IMR-90 (cell line): Measurements from ENCODE around the gene TBC1D24. TPM values are rescaled to one million over a fixed set of nuclear protein-coding genes. Genes with fewer than 3 reads are reported as not detected.

Experiments
- ATAC-seq: fragments of 200-7000 bp; cut with Tn5 transposase; 2 replicates; pipeline ENCODE4 v1.9.1; 2020; ENCODE audit warnings: low read depth, mild to moderate bottlenecking, moderate library complexity
- BruUV-seq: library from RNA; stranded (reverse); fragments of 400-500 nt; replicated peaks from 2 replicates; lab custom pipeline; 2021; lab: Mats Ljungman, UMichigan
- CTCF ChIA-PET: fragments of 300-600 bp; formaldehyde crosslinking; extraction: SDS; loops from one replicate; lab custom pipeline; 2021; ENCODE audit warnings: antibody characterized with exemption; lab: Yijun Ruan, JAX
- POLR2A ChIA-PET: fragments of 300-600 bp; sonication (Branson Sonifier 250); formaldehyde crosslinking; loops from one replicate; lab custom pipeline; 2022; ENCODE audit warnings: antibody characterized with exemption; ENCODE audit not compliant: unreplicated experiment; lab: Charles Lee
- DNase-seq: peaks from one replicate; pipeline ENCODE4 v3.0.0; 2013
- H2AFZ ChIP-seq: replicated peaks from 2 replicates; pipeline ENCODE3; 2013; ENCODE audit warnings: low read length, mild to moderate bottlenecking; ENCODE audit not compliant: poor library complexity
- H2AK5ac ChIP-seq: 2 replicates; pipeline ENCODE4 v1.6.1; 2013; ENCODE audit warnings: low read depth, low read length, inconsistent platforms
- H2AK9ac ChIP-seq: replicated peaks from 2 replicates; pipeline ENCODE3; 2013; ENCODE audit warnings: mild to moderate bottlenecking, low read depth, low read length, moderate library complexity; ENCODE audit not compliant: poor library complexity
- H2BK120ac ChIP-seq: 2 replicates; pipeline ENCODE4 v1.6.1; 2013; ENCODE audit warnings: low read depth, low read length, inconsistent platforms
- H2BK15ac ChIP-seq: 3 replicates; pipeline ENCODE4 v1.6.1; 2013; ENCODE audit warnings: low read depth, low read length, inconsistent platforms
- H2BK20ac ChIP-seq: 2 replicates; pipeline ENCODE4 v1.6.1; 2013; ENCODE audit warnings: low read depth, mild to moderate bottlenecking, inconsistent platforms, low read length, moderate library complexity
- H2BK5ac ChIP-seq: 2 replicates; pipeline ENCODE4 v1.6.1; 2013; ENCODE audit warnings: mild to moderate bottlenecking, low read depth, low read length, inconsistent platforms; ENCODE audit not compliant: poor library complexity, severe bottlenecking
- H3K14ac ChIP-seq: replicated peaks from 2 replicates; pipeline ENCODE4 v1.6.1; 2013; ENCODE audit warnings: low read depth, low read length, inconsistent platforms
- H3K18ac ChIP-seq: 2 replicates; pipeline ENCODE4 v1.6.1; 2013; ENCODE audit warnings: low read depth, low read length, control low read depth
- H3K23ac ChIP-seq: 2 replicates; pipeline ENCODE4 v1.6.1; 2013; ENCODE audit warnings: low read depth, low read length, inconsistent platforms
- H3K27ac ChIP-seq: 2 replicates; pipeline ENCODE4 v1.5.1; 2013; ENCODE audit warnings: mild to moderate bottlenecking, control low read depth, low read length; ENCODE audit not compliant: insufficient read depth
- H3K27me3 ChIP-seq: 2 replicates; pipeline ENCODE4 v1.6.1; 2013; ENCODE audit warnings: low read length; ENCODE audit not compliant: control insufficient read depth, insufficient read depth
- H3K36me3 ChIP-seq: 2 replicates; pipeline ENCODE4 v1.6.1; 2013; ENCODE audit warnings: low read length, mixed read lengths; ENCODE audit not compliant: control insufficient read depth, insufficient read depth
- H3K4ac ChIP-seq: 2 replicates; pipeline ENCODE4 v1.6.1; 2013; ENCODE audit warnings: low read depth, low read length, inconsistent platforms
- H3K4me1 ChIP-seq: 2 replicates; pipeline ENCODE4 v1.6.1; 2013; ENCODE audit warnings: low read length, mixed read lengths; ENCODE audit not compliant: control insufficient read depth, insufficient read depth
- H3K4me2 ChIP-seq: 2 replicates; pipeline ENCODE4 v1.6.1; 2013; ENCODE audit warnings: low read depth, mild to moderate bottlenecking, control low read depth, low read length, moderate library complexity
- H3K4me3 ChIP-seq: 2 replicates; pipeline ENCODE4 v1.5.1; 2013; ENCODE audit warnings: low read depth, mild to moderate bottlenecking, control low read depth, low read length, moderate library complexity; ENCODE audit not compliant: insufficient read depth
- H3K56ac ChIP-seq: 2 replicates; pipeline ENCODE4 v1.6.1; 2013; ENCODE audit warnings: low read length, inconsistent platforms; ENCODE audit not compliant: insufficient read depth; ENCODE audit errors: extremely low read depth
- H3K79me1 ChIP-seq, 2 experiments: 2 replicates each; pipeline ENCODE4 v1.6.1; 2013; ENCODE audit warnings: low read length in 2 of 2, inconsistent platforms in 1 of 2, low read depth in 1 of 2
- H3K9ac ChIP-seq: 2 replicates; pipeline ENCODE4 v1.6.1; 2013; ENCODE audit warnings: low read depth, low read length, control low read depth
- H3K9me1 ChIP-seq: 2 replicates; pipeline ENCODE4 v1.6.1; 2013; ENCODE audit warnings: low read length, inconsistent platforms; ENCODE audit not compliant: insufficient read depth
- H3K9me3 ChIP-seq: 2 replicates; pipeline ENCODE4 v1.6.1; 2013; ENCODE audit warnings: low read length; ENCODE audit not compliant: control insufficient read depth, insufficient read depth
- H4K20me1 ChIP-seq: 2 replicates; pipeline ENCODE4 v1.6.1; 2013; ENCODE audit warnings: low read length, inconsistent platforms; ENCODE audit not compliant: insufficient read depth
- H4K5ac ChIP-seq: 2 replicates; pipeline ENCODE4 v1.6.1; 2013; ENCODE audit warnings: mild to moderate bottlenecking, low read depth, low read length, control low read depth
- H4K8ac ChIP-seq, 2 experiments: 2 replicates each; pipeline ENCODE4 v1.6.1; 2013; ENCODE audit warnings: low read depth in 2 of 2, low read length in 2 of 2, control low read depth in 1 of 2, inconsistent platforms in 1 of 2
- H4K91ac ChIP-seq: 2 replicates; pipeline ENCODE4 v1.6.1; 2013; ENCODE audit warnings: low read depth, low read length, inconsistent platforms; ENCODE audit not compliant: insufficient read depth
- WGBS, 2 experiments: methylation state at CpG; one replicate each; pipeline versions ENCODE4 v1.1.5 to v1.1.7; 2013; ENCODE audit warnings: missing lambda C conversion rate in 2 of 2; ENCODE audit not compliant: insufficient read length in 1 of 2; ENCODE audit errors: extremely low coverage in 2 of 2; 5-methylcytosine and 5-hydroxymethylcytosine counted together
- dilution Hi-C: fragments of 300-500 bp; cut with HindIII; formaldehyde crosslinking; loops from one replicate; pipeline ENCODE4 v1.14.3; 2018; ENCODE audit warnings: low sequenced_read_pairs; ENCODE audit not compliant: unreplicated experiment
- in situ Hi-C: fragments of 300-500 bp; cut with MboI; formaldehyde crosslinking; loops from 3 replicates; pipeline ENCODE4 v1.14.3; 2019; ENCODE audit warnings: low sequenced_read_pairs, inconsistent platforms, mixed read lengths
- intact Hi-C: fragments of 100-400 bp; cut with micrococcal nuclease; formaldehyde crosslinking; loops from 2 replicates; pipeline ENCODE4 v1.10.0; 2022
- polyA plus RNA-seq, 3 experiments: library from polyadenylated mRNA; depleted of rRNA; stranded (reverse); fragments of >200 nt; gene quantifications; 2 replicates each; pipeline ENCODE4 v1.2.3, GENCODE V29; 2012; ENCODE audit warnings: low replicate concordance in 1 of 3
- total RNA-seq: library from RNA; depleted of rRNA; stranded (reverse); fragments of >200 nt; gene quantifications from 2 replicates; pipeline ENCODE4 v1.2.3, GENCODE V29; 2012
- TF ChIP-seq, protein P1 (sequence below): fragments of 150-350 bp; IDR thresholded peaks from 2 replicates; pipeline ENCODE4 v1.6.1; 2016; ENCODE audit warnings: low read depth, mild to moderate bottlenecking, low read length, moderate library complexity, borderline replicate concordance

TBC1D24 gene
- total and polyA plus RNA-seq, 2 of the 4 experiments (the other 2 are of a cell fraction), result 7.5 to 13.4 TPM

DNA sequence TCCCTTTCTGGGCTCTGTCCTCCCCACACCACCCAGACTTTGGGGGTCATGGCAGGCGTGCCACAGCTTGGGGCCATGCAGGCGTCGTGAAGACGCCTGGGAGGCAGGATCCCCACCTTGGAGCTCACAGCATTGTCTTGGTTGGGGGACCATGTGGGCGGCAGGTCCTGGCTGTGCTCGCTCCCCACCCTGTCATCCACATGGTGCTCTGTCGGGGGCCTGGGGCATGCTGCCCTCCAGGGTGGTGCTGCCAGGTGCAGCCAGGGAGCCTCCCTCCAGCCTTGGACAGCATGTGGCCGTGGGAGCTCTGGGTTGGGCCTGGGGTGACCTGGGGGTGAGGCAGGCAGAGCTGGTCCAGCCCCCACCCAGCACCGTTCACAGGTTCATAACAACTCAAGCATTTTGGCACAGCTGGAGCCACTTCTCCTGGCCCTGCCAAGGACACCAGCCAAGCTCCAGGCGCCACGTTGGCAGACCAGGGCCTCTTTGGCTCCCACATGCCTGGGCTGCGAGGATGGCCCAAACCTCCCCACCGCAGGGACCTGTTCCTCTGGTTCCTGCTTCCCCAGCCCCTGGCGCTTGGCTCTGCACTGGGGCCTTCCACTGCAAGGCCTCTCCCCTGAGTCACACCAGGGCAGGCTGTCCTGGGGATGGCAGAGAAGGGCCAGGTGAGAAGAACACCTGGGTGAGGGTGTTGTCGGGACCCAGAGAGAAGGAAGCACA lies 23.8 kb downstream of the TBC1D24 start:
- Histone ChIP-seq H4K91ac (no peak overlapping the region), H3K23ac (no peak overlapping the region), H4K8ac (no peak overlapping the region), H3K18ac (no peak overlapping the region), H2BK20ac (no peak overlapping the region), H3K9me1 (no peaks in the 10 kb centered on the region), H2AFZ (no peak overlapping the region), H2BK5ac (no peak overlapping the region), H3K9me3 (no peaks in the 10 kb centered on the region), H3K56ac (no peak overlapping the region), H2BK15ac (no peak overlapping the region), H2AK5ac (no peak overlapping the region), H2BK120ac (no peak overlapping the region), H3K4ac (no peak overlapping the region), H4K20me1 (peaks cover 18% of the 10 kb centered on the region), H3K14ac (no peak overlapping the region), H3K79me1 (peaks cover 3 to 22% of the 10 kb centered on the region in 2 experiments; a peak in 3 of 4 replicates), H3K9ac (no peak overlapping the region), H3K4me3 (no peak overlapping the region), H3K27me3 (no peaks in the 10 kb centered on the region), H2AK9ac (no peak overlapping the region), H4K5ac (no peak overlapping the region), H3K27ac (no peak overlapping the region), H3K36me3 (peaks cover 19% of the 10 kb centered on the region; the same call in 1 of the 2 replicates), H3K4me2 (no peak overlapping the region), H3K4me1 (peaks cover 9% of the 10 kb centered on the region)
- 91% methylated on average over 5 of the region's 15 CpGs; no CpG with 5 or more reads in 1 of the 2 experiments for WGBS, 2 experiments
- DNase-seq (no peak), ATAC-seq (no peak)
- in situ Hi-C loops, result loop anchor here (5.0 kb wide), 1 partner anchor 156 kb away; the partner anchor contains the start of gene ABCA3
- POLR2A ChIA-PET, result no interaction called here
- TF ChIP-seq, protein P1, sequence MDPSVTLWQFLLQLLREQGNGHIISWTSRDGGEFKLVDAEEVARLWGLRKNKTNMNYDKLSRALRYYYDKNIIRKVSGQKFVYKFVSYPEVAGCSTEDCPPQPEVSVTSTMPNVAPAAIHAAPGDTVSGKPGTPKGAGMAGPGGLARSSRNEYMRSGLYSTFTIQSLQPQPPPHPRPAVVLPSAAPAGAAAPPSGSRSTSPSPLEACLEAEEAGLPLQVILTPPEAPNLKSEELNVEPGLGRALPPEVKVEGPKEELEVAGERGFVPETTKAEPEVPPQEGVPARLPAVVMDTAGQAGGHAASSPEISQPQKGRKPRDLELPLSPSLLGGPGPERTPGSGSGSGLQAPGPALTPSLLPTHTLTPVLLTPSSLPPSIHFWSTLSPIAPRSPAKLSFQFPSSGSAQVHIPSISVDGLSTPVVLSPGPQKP, result no peak
- dilution Hi-C loops, result no loop called here
- CTCF ChIA-PET, result no interaction called here
- no TSS peak for BruUV-seq
- intact Hi-C loops, result no loop called here
